GM23338 (cell line): Measurements from ENCODE around the gene CREB3L4.

Experiments
- EZH2 ChIP-seq: fragments of 200-600 bp; sonication (generic); IDR thresholded peaks from one replicate; pipeline ENCODE4 v1.8.0; 2017; ENCODE audit warnings: antibody characterized with exemption, mild to moderate bottlenecking, low read depth; ENCODE audit not compliant: unreplicated experiment
- EZH2phosphoT487 ChIP-seq: fragments of 200-600 bp; sonication (generic); IDR thresholded peaks from one replicate; pipeline ENCODE4 v1.8.1; 2018; ENCODE audit warnings: antibody characterized with exemption; ENCODE audit not compliant: unreplicated experiment
- JUNB ChIP-seq: IDR thresholded peaks from one replicate; pipeline ENCODE4 v1.6.1; 2016; ENCODE audit warnings: antibody characterized with exemption; ENCODE audit not compliant: unreplicated experiment
- NANOG ChIP-seq: IDR thresholded peaks from 2 replicates; pipeline ENCODE4 v1.6.1; 2016; ENCODE audit warnings: antibody characterized with exemption, borderline replicate concordance
- POLR2AphosphoS5 ChIP-seq: IDR thresholded peaks from 2 replicates; pipeline ENCODE4 v1.6.1; 2016; ENCODE audit warnings: antibody characterized with exemption, low read depth
- ZNF114 ChIP-seq: fragments of 250-450 bp; sonication (Bioruptor Pico); IDR thresholded peaks from 2 replicates; pipeline ENCODE4 v1.5.0; 2020; ENCODE audit warnings: mild to moderate bottlenecking, moderate library complexity
- TF ChIP-seq, protein P1 (sequence below), 2 experiments: fragments of 200-600 bp in 1 of 2; sonication (generic) in 1 of 2; conservative IDR thresholded peaks; 2 replicates each; pipeline versions ENCODE4 v1.5.1 to v1.6.1; 2016 to 2017; ENCODE audit warnings: antibody characterized with exemption in 2 of 2, low read depth in 2 of 2, mild to moderate bottlenecking in 2 of 2, moderate library complexity in 1 of 2
- TF ChIP-seq, protein P2 (sequence below): IDR thresholded peaks from one replicate; pipeline ENCODE4 v1.6.1; 2018; ENCODE audit warnings: antibody characterized with exemption; ENCODE audit not compliant: unreplicated experiment
- TF ChIP-seq, protein P3 (sequence below): IDR thresholded peaks from 2 replicates; pipeline ENCODE4 v1.6.1; 2016; ENCODE audit warnings: antibody characterized with exemption

DNA sequence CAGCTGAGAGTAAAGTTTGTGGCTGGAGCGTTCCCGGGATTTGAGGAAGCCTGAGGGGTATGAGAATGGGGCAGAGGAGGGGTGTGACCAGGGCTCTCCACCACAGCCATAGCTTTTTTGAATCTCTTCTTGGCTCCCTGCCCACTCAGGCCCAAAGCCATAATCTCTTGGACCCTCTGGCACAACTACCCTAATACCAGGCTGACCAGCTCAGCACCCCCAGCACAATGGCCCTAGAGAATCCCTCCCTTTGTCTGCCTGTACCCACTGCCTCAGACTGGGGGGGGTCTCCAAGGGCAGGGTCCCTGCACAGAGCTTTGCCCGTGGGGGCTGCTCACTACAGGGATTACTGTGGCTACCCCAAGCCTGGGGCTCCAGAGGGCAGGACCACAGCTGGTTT is 28.7 kb upstream of the CREB3L4 start:
- TF ChIP-seq, protein P1, sequence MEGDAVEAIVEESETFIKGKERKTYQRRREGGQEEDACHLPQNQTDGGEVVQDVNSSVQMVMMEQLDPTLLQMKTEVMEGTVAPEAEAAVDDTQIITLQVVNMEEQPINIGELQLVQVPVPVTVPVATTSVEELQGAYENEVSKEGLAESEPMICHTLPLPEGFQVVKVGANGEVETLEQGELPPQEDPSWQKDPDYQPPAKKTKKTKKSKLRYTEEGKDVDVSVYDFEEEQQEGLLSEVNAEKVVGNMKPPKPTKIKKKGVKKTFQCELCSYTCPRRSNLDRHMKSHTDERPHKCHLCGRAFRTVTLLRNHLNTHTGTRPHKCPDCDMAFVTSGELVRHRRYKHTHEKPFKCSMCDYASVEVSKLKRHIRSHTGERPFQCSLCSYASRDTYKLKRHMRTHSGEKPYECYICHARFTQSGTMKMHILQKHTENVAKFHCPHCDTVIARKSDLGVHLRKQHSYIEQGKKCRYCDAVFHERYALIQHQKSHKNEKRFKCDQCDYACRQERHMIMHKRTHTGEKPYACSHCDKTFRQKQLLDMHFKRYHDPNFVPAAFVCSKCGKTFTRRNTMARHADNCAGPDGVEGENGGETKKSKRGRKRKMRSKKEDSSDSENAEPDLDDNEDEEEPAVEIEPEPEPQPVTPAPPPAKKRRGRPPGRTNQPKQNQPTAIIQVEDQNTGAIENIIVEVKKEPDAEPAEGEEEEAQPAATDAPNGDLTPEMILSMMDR (conservative IDR thresholded peaks at IDR 0.05; ENCODE audit: low read depth in 2 of 2), result no peak
- TF ChIP-seq, protein P2, sequence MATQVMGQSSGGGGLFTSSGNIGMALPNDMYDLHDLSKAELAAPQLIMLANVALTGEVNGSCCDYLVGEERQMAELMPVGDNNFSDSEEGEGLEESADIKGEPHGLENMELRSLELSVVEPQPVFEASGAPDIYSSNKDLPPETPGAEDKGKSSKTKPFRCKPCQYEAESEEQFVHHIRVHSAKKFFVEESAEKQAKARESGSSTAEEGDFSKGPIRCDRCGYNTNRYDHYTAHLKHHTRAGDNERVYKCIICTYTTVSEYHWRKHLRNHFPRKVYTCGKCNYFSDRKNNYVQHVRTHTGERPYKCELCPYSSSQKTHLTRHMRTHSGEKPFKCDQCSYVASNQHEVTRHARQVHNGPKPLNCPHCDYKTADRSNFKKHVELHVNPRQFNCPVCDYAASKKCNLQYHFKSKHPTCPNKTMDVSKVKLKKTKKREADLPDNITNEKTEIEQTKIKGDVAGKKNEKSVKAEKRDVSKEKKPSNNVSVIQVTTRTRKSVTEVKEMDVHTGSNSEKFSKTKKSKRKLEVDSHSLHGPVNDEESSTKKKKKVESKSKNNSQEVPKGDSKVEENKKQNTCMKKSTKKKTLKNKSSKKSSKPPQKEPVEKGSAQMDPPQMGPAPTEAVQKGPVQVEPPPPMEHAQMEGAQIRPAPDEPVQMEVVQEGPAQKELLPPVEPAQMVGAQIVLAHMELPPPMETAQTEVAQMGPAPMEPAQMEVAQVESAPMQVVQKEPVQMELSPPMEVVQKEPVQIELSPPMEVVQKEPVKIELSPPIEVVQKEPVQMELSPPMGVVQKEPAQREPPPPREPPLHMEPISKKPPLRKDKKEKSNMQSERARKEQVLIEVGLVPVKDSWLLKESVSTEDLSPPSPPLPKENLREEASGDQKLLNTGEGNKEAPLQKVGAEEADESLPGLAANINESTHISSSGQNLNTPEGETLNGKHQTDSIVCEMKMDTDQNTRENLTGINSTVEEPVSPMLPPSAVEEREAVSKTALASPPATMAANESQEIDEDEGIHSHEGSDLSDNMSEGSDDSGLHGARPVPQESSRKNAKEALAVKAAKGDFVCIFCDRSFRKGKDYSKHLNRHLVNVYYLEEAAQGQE, result no peak
- TF ChIP-seq EZH2phosphoT487 (no peak), JUNB (no peak), POLR2AphosphoS5 (no peak), NANOG (no peak), ZNF114 (CRISPR knock-in tag) (no peak), EZH2 (no peak)
- TF ChIP-seq, protein P3, sequence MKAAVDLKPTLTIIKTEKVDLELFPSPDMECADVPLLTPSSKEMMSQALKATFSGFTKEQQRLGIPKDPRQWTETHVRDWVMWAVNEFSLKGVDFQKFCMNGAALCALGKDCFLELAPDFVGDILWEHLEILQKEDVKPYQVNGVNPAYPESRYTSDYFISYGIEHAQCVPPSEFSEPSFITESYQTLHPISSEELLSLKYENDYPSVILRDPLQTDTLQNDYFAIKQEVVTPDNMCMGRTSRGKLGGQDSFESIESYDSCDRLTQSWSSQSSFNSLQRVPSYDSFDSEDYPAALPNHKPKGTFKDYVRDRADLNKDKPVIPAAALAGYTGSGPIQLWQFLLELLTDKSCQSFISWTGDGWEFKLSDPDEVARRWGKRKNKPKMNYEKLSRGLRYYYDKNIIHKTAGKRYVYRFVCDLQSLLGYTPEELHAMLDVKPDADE, result no peak
